MCF 10A (cell line): Measurements from ENCODE around the gene PANK2. TPM values are rescaled to one million over a fixed set of nuclear protein-coding genes. Genes with fewer than 3 reads are reported as not detected.

Source experiments
- BruUV-seq: library from RNA; stranded (reverse); fragments of 400-500 nt; replicated peaks from 2 replicates; lab custom pipeline; 2021; lab: Mats Ljungman, UMichigan
- CTCF ChIA-PET: fragments of 300-600 bp; sonication (Branson Sonifier 250); formaldehyde crosslinking; extraction: SDS; loops from one replicate; lab custom pipeline; 2021; ENCODE audit warnings: antibody characterized with exemption, inconsistent platforms; lab: Yijun Ruan, JAX
- POLR2A ChIA-PET: fragments of 300-600, 350-650 bp; sonication (Branson Sonifier 250); formaldehyde crosslinking; extraction: SDS; loops from one replicate; lab custom pipeline; 2020; ENCODE audit warnings: antibody characterized with exemption, inconsistent platforms; lab: Yijun Ruan, JAX
- DNase-seq: peaks from one replicate; pipeline ENCODE4 v3.0.0-alpha.2; 2018; ENCODE audit not compliant: unreplicated experiment
- H3K27ac Mint-ChIP-seq: one replicate; pipeline ENCODE4 v1.8.0; 2022; ENCODE audit warnings: mild to moderate bottlenecking, low read depth, mixed read lengths; ENCODE audit not compliant: unreplicated experiment
- H3K27me3 Mint-ChIP-seq: one replicate; pipeline ENCODE4 v1.8.0; 2022; ENCODE audit warnings: mixed read lengths; ENCODE audit not compliant: insufficient read depth, unreplicated experiment
- H3K36me3 Mint-ChIP-seq: one replicate; pipeline ENCODE4 v1.8.0; 2022; ENCODE audit warnings: mild to moderate bottlenecking, moderate library complexity, mixed read lengths; ENCODE audit not compliant: insufficient read depth, unreplicated experiment
- H3K4me1 Mint-ChIP-seq: one replicate; pipeline ENCODE4 v1.8.0; 2022; ENCODE audit warnings: mixed read lengths; ENCODE audit not compliant: insufficient read depth, unreplicated experiment
- H3K4me3 Mint-ChIP-seq: one replicate; pipeline ENCODE4 v1.8.0; 2022; ENCODE audit warnings: mild to moderate bottlenecking, moderate library complexity, mixed read lengths; ENCODE audit not compliant: unreplicated experiment
- H3K9me3 Mint-ChIP-seq: one replicate; pipeline ENCODE4 v1.8.0; 2022; ENCODE audit warnings: mixed read lengths; ENCODE audit not compliant: unreplicated experiment
- CTCF ChIP-seq: fragments of 200-600 bp; IDR thresholded peaks from one replicate; pipeline ENCODE4 v1.8.0; 2022; ENCODE audit warnings: antibody characterized with exemption, mild to moderate bottlenecking; ENCODE audit not compliant: unreplicated experiment
- intact Hi-C: fragments of 100-400 bp; cut with micrococcal nuclease; formaldehyde crosslinking; loops from 2 replicates; pipeline ENCODE4 v1.14.1; 2022
- total RNA-seq: library from RNA; stranded (reverse); gene quantifications from 2 replicates; pipeline ENCODE4 v1.2.3, GENCODE V29; 2022

The PANK2 gene
- total RNA-seq, 1 experiment from 2014 or later, result 29.2 TPM

- H3K9me3 Mint-ChIP-seq, result no peaks in the 10 kb centered on the region
- no TSS peak for BruUV-seq
- no peak for TF ChIP-seq CTCF
- H3K36me3 Mint-ChIP-seq, result peaks cover 84% of the 10 kb centered on the region
- POLR2A ChIA-PET, result interaction anchor here (0.7 to 1.4 kb wide), 3 partner anchors 26 to 104 kb away, joined by 3 read pairs; no protein-coding TSS in a partner anchor
- peaks cover 5% of the 10 kb centered on the region for H3K4me1 Mint-ChIP-seq
- no peaks in the 10 kb centered on the region for H3K27me3 Mint-ChIP-seq
- H3K4me3 Mint-ChIP-seq, result no peak overlapping the region
- DNase-seq, result no peak
- no peak overlapping the region for H3K27ac Mint-ChIP-seq
- CTCF ChIA-PET, result no interaction called here
- intact Hi-C loops, result no loop called here
These were observed 28.0 kb upstream of the PANK2 start for GRCh38 chr20:3861191-3861590.

GRCh38 chr20:3862333-3862732 is 26.9 kb upstream of the PANK2 start:
- Mint-ChIP-seq H3K27ac (no peak overlapping the region), H3K9me3 (no peaks in the 10 kb centered on the region), H3K4me3 (no peak overlapping the region), H3K36me3 (peaks cover 80% of the 10 kb centered on the region), H3K4me1 (no peaks in the 10 kb centered on the region), H3K27me3 (no peaks in the 10 kb centered on the region)
- intact Hi-C loops, result no loop called here
- no peak for TF ChIP-seq CTCF
- DNase-seq, result no peak
- ChIA-PET POLR2A (no interaction called here), CTCF (interaction anchor here (0.6 kb wide), 1 partner anchor 223 kb away, joined by 3 read pairs; no protein-coding TSS in a partner anchor)
- BruUV-seq, result no TSS peak

- intact Hi-C loops, result no loop called here
- peaks cover 71% of the 10 kb centered on the region for H3K36me3 Mint-ChIP-seq
- ChIA-PET POLR2A (no interaction called here), CTCF (interaction anchor here (0.6 to 5.9 kb wide), 4 partner anchors 8 to 239 kb away, joined by 3 to 43 read pairs (median 4); no protein-coding TSS in a partner anchor)
- H3K27ac Mint-ChIP-seq, result no peak overlapping the region
- no peaks in the 10 kb centered on the region for H3K4me1 Mint-ChIP-seq
- no peak for TF ChIP-seq CTCF
- no peaks in the 10 kb centered on the region for H3K9me3 Mint-ChIP-seq
- H3K4me3 Mint-ChIP-seq, result no peak overlapping the region
- no peak for DNase-seq
- BruUV-seq, result no TSS peak
- H3K27me3 Mint-ChIP-seq, result no peaks in the 10 kb centered on the region
These were observed 25.9 kb upstream of the PANK2 start for GRCh38 chr20:3863317-3863716.

- DNase-seq, result no peak
- no peak overlapping the region for H3K4me3 Mint-ChIP-seq
- intact Hi-C loops, result no loop called here
- H3K27me3 Mint-ChIP-seq, result no peaks in the 10 kb centered on the region
- no peak for TF ChIP-seq CTCF
- H3K9me3 Mint-ChIP-seq, result no peaks in the 10 kb centered on the region
- no TSS peak for BruUV-seq
- POLR2A ChIA-PET, result no interaction called here
- no peak overlapping the region for H3K27ac Mint-ChIP-seq
- CTCF ChIA-PET, result interaction anchor here (0.6 to 5.9 kb wide), 3 partner anchors 9 to 223 kb away, joined by 3 to 43 read pairs (median 4); no protein-coding TSS in a partner anchor
- no peaks in the 10 kb centered on the region for H3K4me1 Mint-ChIP-seq
- H3K36me3 Mint-ChIP-seq, result peaks cover 63% of the 10 kb centered on the region
These were observed 24.7 kb upstream of the PANK2 start for GRCh38 chr20:3864518-3864917.
